ENCODE data around the gene MS4A7.

The MS4A7 gene

DNA sequence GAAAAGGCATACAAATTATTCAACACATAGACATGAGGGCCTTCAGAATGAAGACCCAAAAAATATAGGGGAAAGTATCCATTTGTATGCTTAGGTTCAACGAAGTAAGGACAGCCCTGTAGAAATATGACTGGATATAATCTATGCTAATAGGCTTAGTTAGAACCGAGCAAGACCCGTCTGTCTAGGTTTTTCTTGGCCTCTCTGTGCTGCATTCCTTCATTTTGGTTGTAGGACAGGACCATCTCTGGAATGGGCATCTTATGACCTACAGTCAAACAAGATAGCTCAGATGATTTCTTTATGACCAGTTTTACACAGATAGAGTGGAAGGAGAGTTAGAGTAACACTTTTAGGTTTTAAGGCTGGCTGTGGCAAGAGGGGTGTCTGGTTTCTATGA is 5.6 kb upstream of the MS4A7 start:
- Histone ChIP-seq H3K36me3 (ENCODE audit: control insufficient read depth, insufficient read depth, low read length) (no peaks in the 10 kb centered on the region), H3K9ac (ENCODE audit: low read depth, low read length) (no peak overlapping the region), H3K27me3 (ENCODE audit: control insufficient read depth, insufficient read depth, low read length) (no peaks in the 10 kb centered on the region), H3K4me1 (ENCODE audit: control insufficient read depth, insufficient read depth, low read length) (no peaks in the 10 kb centered on the region), H3K9me3 (ENCODE audit: control insufficient read depth, insufficient read depth, low read length) (no peaks in the 10 kb centered on the region), H3K4me3 (ENCODE audit: low read depth, low read length) (no peak overlapping the region)

DNA sequence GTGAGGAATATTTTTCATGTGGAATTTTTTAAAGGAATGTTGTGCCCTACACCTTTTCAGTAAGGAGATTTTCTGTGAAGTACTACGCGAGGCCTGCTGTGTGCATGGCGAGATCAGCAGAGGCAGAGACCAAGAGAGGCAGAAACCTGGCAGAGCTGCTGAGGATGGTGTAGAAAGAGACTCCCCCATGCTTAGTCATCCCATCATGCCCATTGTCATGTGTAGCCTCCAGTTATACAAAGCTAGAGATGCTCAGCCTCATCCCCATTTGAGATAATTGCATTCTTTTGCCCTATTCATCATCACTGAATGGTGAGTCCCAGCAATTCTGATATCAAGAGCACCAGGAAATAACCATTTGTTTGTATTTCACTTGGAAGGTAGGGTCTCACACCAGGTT is 3.0 kb upstream of the MS4A7 start:
- no peaks in the 10 kb centered on the region for H3K27me3 ChIP-seq (ENCODE audit: control insufficient read depth, insufficient read depth, low read length)
- H3K4me1 ChIP-seq (ENCODE audit: control insufficient read depth, insufficient read depth, low read length) = no peaks in the 10 kb centered on the region
- H3K36me3 ChIP-seq (ENCODE audit: control insufficient read depth, insufficient read depth, low read length) = no peaks in the 10 kb centered on the region

DNA sequence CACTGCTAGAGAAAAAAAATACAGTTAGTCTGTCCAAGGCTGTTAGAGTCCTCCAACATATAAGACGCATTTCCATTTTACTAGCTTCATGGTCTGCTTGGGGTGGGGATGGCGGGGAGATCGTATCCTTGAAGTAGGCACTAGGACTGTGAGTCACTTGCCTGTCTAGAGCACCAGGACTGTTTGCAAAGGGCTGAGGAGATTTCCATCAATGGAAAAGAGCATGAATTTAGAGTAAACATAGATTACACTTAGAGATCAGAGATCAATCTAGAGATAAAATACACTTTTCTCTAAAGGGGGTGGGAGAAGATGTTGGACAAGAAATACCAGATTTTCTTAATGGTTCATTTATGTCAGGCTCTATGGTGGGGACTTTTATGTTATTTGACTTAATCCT is 1.7 kb upstream of the MS4A7 start:
- Histone ChIP-seq H3K27me3 (ENCODE audit: control insufficient read depth, insufficient read depth, low read length) (no peaks in the 10 kb centered on the region), H3K9me3 (ENCODE audit: control insufficient read depth, insufficient read depth, low read length) (no peaks in the 10 kb centered on the region), H3K9ac (ENCODE audit: low read depth, low read length) (no peak overlapping the region), H3K4me3 (ENCODE audit: low read depth, low read length) (no peak overlapping the region), H3K36me3 (ENCODE audit: control insufficient read depth, insufficient read depth, low read length) (no peaks in the 10 kb centered on the region), H3K4me1 (ENCODE audit: control insufficient read depth, insufficient read depth, low read length) (no peaks in the 10 kb centered on the region)

More for the DNA sequence above, 3.0 kb upstream of the MS4A7 start:
- Histone ChIP-seq H3K4me3 (ENCODE audit: low read depth, low read length) (no peak overlapping the region), H3K9ac (ENCODE audit: low read depth, low read length) (no peak overlapping the region), H3K9me3 (ENCODE audit: control insufficient read depth, insufficient read depth, low read length) (no peaks in the 10 kb centered on the region)

DNA sequence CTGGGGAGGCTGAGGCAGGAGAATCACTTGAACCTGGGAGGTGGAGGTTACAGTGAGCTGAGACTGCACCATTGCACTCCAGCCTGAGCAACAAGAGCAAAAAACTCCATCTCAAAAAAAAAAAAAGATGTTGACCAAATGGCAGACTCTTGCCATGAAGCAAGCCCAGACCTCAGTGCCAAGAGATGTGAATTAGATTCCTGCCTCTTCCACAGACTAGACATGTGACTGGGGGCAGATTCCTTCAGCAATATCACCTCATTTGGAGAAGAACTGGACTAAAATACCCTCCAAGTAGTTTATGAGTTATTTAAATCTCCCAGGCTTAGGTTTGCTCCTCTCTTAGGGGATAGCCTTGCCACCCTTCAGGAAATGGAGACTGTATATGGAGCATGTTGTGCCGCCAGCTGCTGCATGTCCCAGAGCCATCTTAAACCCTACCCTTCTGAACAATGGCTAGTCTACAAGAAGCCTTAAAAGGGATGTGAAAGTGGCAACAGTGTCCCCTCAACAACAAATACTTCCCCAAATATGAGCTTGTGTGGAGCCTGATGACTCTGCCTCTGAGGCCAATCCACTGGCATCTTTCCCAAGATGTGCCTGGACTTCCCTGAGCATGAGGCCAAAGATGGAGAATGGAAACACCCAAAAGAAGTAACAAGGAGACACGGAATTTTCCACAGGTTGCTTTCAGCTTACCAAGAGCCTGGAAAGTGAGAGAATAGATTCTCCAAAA is 763 bp upstream of the MS4A7 start:
- H3K27me3 ChIP-seq (ENCODE audit: control insufficient read depth, insufficient read depth, low read length) = no peaks in the 10 kb centered on the region
- no peak overlapping the region for H3K4me3 ChIP-seq (ENCODE audit: low read depth, low read length)
- H3K9ac ChIP-seq (ENCODE audit: low read depth, low read length) = no peak overlapping the region
- no peaks in the 10 kb centered on the region for H3K36me3 ChIP-seq (ENCODE audit: control insufficient read depth, insufficient read depth, low read length)
- H3K4me1 ChIP-seq (ENCODE audit: control insufficient read depth, insufficient read depth, low read length) = no peaks in the 10 kb centered on the region
- H3K9me3 ChIP-seq (ENCODE audit: control insufficient read depth, insufficient read depth, low read length) = no peaks in the 10 kb centered on the region

DNA sequence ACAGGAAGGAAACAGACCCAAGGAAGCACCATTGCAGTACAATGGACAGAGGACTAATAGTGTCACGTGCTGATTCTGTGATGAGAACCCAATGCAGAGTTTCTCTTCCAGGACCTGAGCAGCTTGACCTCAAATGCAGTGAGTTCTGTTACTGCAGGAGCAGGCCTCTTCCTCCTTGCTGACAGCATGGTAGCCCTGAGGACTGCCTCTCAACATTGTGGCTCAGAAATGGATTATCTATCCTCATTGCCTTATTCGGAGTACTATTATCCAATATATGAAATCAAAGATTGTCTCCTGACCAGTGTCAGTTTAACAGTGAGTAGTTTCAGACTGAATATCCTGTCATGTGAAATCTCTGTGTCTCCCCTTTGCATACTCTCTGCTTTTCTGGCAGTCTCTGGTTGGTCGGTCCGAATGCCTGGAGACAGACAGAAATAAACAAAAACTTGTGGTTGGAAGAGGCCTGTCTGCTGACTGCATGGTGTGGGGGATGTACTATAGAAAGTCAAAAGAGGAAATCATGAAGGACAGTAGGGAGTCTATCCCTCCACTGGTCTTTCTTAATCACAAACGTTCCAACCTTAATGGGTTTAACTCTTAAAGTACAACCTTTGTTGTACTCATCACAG is 11.1 kb downstream of the MS4A7 start:
- H3K27me3 ChIP-seq (ENCODE audit: control insufficient read depth, insufficient read depth, low read length) = no peaks in the 10 kb centered on the region
- H3K4me3 ChIP-seq (ENCODE audit: low read depth, low read length) = no peak overlapping the region
- H3K9me3 ChIP-seq (ENCODE audit: control insufficient read depth, insufficient read depth, low read length) = no peaks in the 10 kb centered on the region
- no peak overlapping the region for H3K9ac ChIP-seq (ENCODE audit: low read depth, low read length)
- H3K36me3 ChIP-seq (ENCODE audit: control insufficient read depth, insufficient read depth, low read length) = no peaks in the 10 kb centered on the region
- H3K4me1 ChIP-seq (ENCODE audit: control insufficient read depth, insufficient read depth, low read length) = no peaks in the 10 kb centered on the region

DNA sequence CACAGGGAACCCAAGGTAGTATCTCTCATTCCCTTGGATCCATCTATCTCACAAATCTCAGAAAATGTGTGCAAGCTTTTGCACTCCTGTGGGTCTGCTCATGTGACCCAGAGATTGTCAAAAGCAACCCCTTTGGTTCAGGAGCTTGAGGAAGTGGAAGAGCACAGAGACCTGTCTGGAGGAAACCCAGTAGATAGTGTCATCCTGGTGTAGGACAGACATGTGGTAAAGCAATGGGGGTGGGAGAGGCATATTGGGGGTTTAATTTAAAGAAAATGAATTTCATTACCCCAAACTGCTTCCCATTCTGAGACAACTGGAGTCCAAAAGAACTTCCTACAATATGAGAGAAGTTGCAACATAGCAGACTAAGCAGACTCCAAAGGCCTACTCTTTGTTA is 12.1 kb downstream of the MS4A7 start:
- H3K9ac ChIP-seq (ENCODE audit: low read depth, low read length) = no peak overlapping the region
- no peaks in the 10 kb centered on the region for H3K36me3 ChIP-seq (ENCODE audit: control insufficient read depth, insufficient read depth, low read length)
- H3K4me1 ChIP-seq (ENCODE audit: control insufficient read depth, insufficient read depth, low read length) = no peaks in the 10 kb centered on the region
- H3K4me3 ChIP-seq (ENCODE audit: low read depth, low read length) = no peak overlapping the region
- no peaks in the 10 kb centered on the region for H3K27me3 ChIP-seq (ENCODE audit: control insufficient read depth, insufficient read depth, low read length)
- no peaks in the 10 kb centered on the region for H3K9me3 ChIP-seq (ENCODE audit: control insufficient read depth, insufficient read depth, low read length)

DNA sequence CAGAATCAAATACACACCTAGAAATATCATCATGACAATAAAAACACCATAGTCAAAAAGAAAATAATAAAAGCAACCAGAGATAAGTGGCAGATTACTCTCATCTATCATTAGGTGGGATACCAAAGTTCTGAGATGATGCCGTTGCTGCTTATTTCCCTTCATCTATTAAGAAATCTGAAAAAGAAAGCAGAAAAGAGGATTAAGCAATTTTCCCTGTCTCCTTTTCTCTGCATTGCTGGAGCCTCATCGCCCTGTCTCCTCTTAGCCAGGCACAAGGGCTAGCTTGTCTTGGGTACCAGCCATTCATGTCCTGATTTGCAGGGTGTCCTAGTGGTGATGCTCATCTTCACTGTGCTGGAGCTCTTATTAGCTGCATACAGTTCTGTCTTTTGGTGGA is 14.0 kb downstream of the MS4A7 start:
- no peaks in the 10 kb centered on the region for H3K9me3 ChIP-seq (ENCODE audit: control insufficient read depth, insufficient read depth, low read length)
- H3K4me3 ChIP-seq (ENCODE audit: low read depth, low read length) = no peak overlapping the region
- H3K27me3 ChIP-seq (ENCODE audit: control insufficient read depth, insufficient read depth, low read length) = no peaks in the 10 kb centered on the region
- no peaks in the 10 kb centered on the region for H3K36me3 ChIP-seq (ENCODE audit: control insufficient read depth, insufficient read depth, low read length)
- no peak overlapping the region for H3K9ac ChIP-seq (ENCODE audit: low read depth, low read length)
- H3K4me1 ChIP-seq (ENCODE audit: control insufficient read depth, insufficient read depth, low read length) = no peaks in the 10 kb centered on the region

DNA sequence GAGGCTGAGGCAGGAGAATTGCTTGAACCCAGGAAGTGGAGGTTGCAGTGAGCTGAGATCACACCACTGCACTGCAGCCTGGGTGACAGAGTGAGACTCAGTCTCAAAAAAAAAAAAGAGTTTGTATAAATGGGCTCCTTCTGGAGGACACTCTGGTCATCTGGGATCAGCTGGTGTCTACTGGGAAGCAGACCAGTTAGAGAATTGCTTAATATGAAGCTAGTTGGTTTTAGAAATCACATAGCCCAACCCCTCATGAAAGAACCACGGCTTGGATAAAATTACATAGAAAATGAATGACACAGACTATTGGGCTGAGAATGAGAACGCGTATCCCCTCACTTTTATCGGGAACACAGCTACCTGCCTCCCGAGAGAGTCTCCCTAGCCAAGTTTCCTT is 14.7 kb downstream of the MS4A7 start:
- Histone ChIP-seq H3K36me3 (ENCODE audit: control insufficient read depth, insufficient read depth, low read length) (no peaks in the 10 kb centered on the region), H3K9me3 (ENCODE audit: control insufficient read depth, insufficient read depth, low read length) (no peaks in the 10 kb centered on the region), H3K27me3 (ENCODE audit: control insufficient read depth, insufficient read depth, low read length) (no peaks in the 10 kb centered on the region), H3K4me3 (ENCODE audit: low read depth, low read length) (no peak overlapping the region), H3K4me1 (ENCODE audit: control insufficient read depth, insufficient read depth, low read length) (no peaks in the 10 kb centered on the region), H3K9ac (ENCODE audit: low read depth, low read length) (no peak overlapping the region)

DNA sequence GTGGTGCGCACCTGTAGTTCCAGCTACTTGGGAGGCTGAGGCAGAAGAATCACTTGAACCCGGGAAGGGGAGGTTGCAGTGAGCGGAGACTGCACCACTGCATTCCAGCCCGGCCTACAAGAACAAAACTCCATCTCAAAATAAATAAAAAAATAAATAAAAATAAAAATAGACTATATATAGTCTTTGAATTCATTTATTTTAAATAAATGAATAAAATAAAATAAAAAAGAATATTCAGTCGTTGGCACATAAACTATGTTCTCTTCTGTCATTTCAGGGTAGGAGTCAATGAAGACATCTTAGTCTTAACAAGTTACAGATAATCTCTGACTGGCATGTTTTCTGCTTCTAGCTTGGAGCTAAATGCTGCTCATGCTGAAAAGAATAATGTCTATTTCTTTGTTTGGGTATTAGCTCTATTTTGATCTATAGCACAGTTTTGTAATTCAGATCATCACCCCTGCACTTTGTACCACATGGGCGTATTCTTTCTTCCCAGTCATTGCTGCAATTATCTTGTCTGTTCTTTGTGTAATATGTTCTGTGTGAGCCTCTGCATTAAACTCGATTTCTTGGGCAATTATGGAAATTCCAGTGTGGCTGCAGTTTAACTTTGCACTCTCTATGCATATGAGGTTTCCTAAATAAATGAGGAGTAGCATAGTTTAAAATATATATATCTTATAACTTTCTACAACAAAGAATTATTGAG is 16.5 kb downstream of the MS4A7 start:
- Histone ChIP-seq H3K4me1 (ENCODE audit: control insufficient read depth, insufficient read depth, low read length) (no peaks in the 10 kb centered on the region), H3K9me3 (ENCODE audit: control insufficient read depth, insufficient read depth, low read length) (no peaks in the 10 kb centered on the region), H3K4me3 (ENCODE audit: low read depth, low read length) (no peak overlapping the region), H3K9ac (ENCODE audit: low read depth, low read length) (no peak overlapping the region), H3K27me3 (ENCODE audit: control insufficient read depth, insufficient read depth, low read length) (no peaks in the 10 kb centered on the region), H3K36me3 (ENCODE audit: control insufficient read depth, insufficient read depth, low read length) (no peaks in the 10 kb centered on the region)

DNA sequence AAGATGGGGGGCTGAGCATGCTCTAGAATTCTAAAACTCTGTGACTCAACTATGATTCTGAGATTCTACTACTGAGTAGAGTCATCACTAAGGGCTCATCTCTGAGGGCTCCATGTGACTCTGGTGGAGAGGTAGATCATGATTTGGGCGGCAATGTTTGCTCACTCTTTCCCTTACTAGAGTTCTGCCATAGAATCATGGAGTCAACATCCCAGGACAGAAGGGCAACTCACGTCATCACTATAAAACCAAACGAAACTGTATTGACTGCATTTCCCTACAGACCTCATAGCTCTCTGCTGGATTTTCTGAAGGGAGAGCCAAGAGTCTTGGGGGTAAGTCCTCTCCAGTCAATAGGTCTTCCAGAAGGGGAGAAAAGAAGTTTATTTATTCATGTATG is 18.1 kb downstream of the MS4A7 start, which contains the start of gene MS4A14:
Gene MS4A14, plus strand, starts transcription at position 78 of the 400 bp plus-strand sequence. Its CDS starts 120 bp downstream, at position 198.
- no peaks in the 10 kb centered on the region for H3K36me3 ChIP-seq (ENCODE audit: control insufficient read depth, insufficient read depth, low read length)
- no peaks in the 10 kb centered on the region for H3K9me3 ChIP-seq (ENCODE audit: control insufficient read depth, insufficient read depth, low read length)
- H3K27me3 ChIP-seq (ENCODE audit: control insufficient read depth, insufficient read depth, low read length) = no peaks in the 10 kb centered on the region
- H3K4me1 ChIP-seq (ENCODE audit: control insufficient read depth, insufficient read depth, low read length) = no peaks in the 10 kb centered on the region
- H3K4me3 ChIP-seq (ENCODE audit: low read depth, low read length) = no peak within 1 kb of the TSS
- H3K9ac ChIP-seq (ENCODE audit: low read depth, low read length) = no peak within 1 kb of the TSS

DNA sequence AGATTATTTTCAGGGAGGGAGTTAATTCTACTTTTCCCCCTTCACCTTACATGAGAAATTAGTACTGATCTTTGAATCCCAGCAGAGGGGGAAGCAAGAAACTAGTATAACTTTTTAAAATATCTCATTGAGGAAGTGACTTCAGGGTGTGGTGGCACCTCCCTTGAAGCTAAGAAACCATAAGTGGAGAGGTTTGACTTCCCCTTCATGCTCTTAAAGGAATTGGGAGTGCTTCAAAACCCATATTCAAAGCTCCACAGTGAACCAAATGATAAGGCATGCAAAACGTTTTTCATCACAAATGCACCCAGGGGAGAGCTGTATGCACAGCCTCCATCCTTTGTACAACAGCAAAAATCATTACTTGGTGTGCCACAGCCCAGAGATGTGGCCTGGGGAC is 18.5 kb downstream of the MS4A7 start:
- Histone ChIP-seq H3K4me3 (ENCODE audit: low read depth, low read length) (no peak overlapping the region), H3K27me3 (ENCODE audit: control insufficient read depth, insufficient read depth, low read length) (no peaks in the 10 kb centered on the region), H3K9me3 (ENCODE audit: control insufficient read depth, insufficient read depth, low read length) (no peaks in the 10 kb centered on the region), H3K9ac (ENCODE audit: low read depth, low read length) (no peak overlapping the region), H3K36me3 (ENCODE audit: control insufficient read depth, insufficient read depth, low read length) (no peaks in the 10 kb centered on the region), H3K4me1 (ENCODE audit: control insufficient read depth, insufficient read depth, low read length) (no peaks in the 10 kb centered on the region)

DNA sequence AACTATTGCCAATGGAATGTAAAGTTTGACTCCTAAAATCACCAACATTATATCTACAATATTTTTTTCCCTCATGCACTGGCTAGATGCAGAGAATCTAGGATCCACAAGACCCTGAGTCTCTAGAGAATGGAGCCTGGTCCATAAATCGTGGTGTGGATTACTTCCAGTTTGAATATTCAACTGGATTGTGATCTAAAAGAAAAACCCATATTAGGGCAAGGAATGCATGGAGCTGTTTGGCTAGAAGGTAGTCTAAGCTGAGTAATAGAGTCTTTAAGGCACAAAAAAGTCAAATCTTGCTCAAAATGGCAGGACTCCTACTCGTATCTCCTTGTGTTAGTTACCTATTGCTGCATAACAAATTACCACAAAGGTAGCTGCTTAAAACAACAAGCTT is 41.7 kb downstream of the MS4A7 start:
- no peak overlapping the region for H3K4me3 ChIP-seq (ENCODE audit: low read depth, low read length)
- H3K4me1 ChIP-seq (ENCODE audit: control insufficient read depth, insufficient read depth, low read length) = no peaks in the 10 kb centered on the region
- H3K9me3 ChIP-seq (ENCODE audit: control insufficient read depth, insufficient read depth, low read length) = no peaks in the 10 kb centered on the region
- no peaks in the 10 kb centered on the region for H3K27me3 ChIP-seq (ENCODE audit: control insufficient read depth, insufficient read depth, low read length)
- H3K9ac ChIP-seq (ENCODE audit: low read depth, low read length) = no peak overlapping the region
- no peaks in the 10 kb centered on the region for H3K36me3 ChIP-seq (ENCODE audit: control insufficient read depth, insufficient read depth, low read length)

Data from iPS-15b (cell line).